Activated CD4-positive, alpha-beta T cell treated with anti-CD3 and anti-CD28 coated beads for 4 hours (primary cell): ENCODE data around the gene G2E3.

Experiments
- DNase-seq, 2 donors: peaks; one replicate each; pipeline ENCODE4 v3.0.0-alpha.2; 2020

The G2E3 gene

DNA sequence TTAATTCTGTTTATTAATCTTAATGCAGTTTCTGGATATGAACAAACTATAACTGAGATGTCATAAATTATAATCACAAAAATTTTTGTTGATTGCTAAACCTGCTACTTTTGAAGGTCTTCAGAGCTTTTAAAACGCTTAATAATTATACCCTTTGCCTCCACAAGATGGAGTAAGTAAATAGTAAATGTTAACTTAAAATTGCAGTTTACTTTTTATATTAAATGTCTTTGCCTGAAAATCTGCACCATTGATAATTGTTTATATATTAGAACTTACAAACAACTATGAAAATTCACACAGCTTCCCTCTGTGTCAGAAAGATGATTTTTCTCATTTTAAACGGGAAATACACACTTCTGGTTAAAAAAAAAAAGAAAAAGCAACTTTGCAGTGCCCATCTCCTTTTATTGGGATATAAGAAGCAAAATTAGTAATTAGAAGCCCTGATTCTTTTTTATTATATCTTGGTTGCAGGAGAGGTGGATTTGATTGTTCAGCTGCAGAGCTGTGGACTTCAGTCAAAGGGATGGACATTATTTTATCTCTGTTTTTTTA is 98.7 kb downstream of the G2E3 start:
- DNase-seq: no peak

DNA sequence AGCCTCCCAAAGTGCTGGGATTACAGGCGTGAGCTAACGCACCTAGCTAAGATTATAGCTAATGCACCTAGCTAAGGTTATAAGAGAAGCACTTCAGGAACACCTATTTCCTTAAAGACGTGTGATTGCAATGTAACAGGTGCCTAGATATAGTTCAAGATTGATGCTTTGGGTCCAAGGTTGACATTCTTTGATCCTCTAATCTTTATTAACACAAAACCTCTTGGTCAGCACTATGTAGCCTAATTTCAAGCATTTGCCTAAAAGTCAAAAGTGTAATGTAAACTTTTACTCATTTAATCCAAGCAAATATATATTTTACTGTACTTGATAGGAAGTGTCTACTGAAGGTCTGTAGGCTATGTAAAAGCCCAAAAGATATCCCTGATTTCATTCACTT is 99.7 kb downstream of the G2E3 start:
- no peak for DNase-seq

DNA sequence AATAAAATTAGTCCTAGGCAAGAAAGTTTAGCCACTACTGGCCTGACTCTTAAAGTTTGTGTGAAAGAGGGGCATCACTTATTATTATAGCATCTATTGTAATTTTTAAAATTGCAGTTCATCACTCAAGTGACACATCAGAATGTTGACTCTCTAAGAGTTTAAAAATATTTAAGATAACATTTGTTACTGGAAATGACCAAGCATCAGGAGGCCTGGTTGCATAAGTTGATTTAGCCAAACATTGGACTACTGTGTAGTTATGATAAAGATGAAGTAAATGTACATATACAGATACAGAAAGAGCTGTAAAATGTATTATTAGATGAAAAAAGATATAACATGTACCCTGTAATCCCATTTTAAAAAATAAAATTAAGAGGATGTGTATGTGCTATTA is 110.6 kb downstream of the G2E3 start:
- DNase-seq: no peak
